ENCODE data around the gene CAMSAP1.

- TF ChIP-seq CTCF (IDR thresholded peaks at IDR 0.05; ENCODE audit: low read length) (no peak), EZH2 (IDR thresholded peaks at IDR 0.05; ENCODE audit: borderline replicate concordance, low read length) (no peak)
Measured at GRCh38 chr9:135803441-135803840, 103.9 kb downstream of the CAMSAP1 start.
